GM18861 (cell line): ENCODE data around the gene ARSK.

Experiments
- ATAC-seq: cut with Tn5 transposase; IDR thresholded peaks from one replicate; pipeline ENCODE4 v1.9.1; 2021; ENCODE audit not compliant: unreplicated experiment

ARSK gene

GRCh38 chr5:95563367-95563766, 8.5 kb downstream of the ARSK start:
- no peak for ATAC-seq

GRCh38 chr5:95564450-95564849, 9.5 kb downstream of the ARSK start:
- no peak for ATAC-seq

GRCh38 chr5:95565280-95565920, 10.5 kb downstream of the ARSK start:
- ATAC-seq: no peak

- no peak for ATAC-seq
These were observed 17.1 kb downstream of the ARSK start for GRCh38 chr5:95572016-95572415.

GRCh38 chr5:95581576-95581975, 26.7 kb downstream of the ARSK start:
- ATAC-seq: no peak

- ATAC-seq: no peak
These were observed 29.1 kb downstream of the ARSK start for GRCh38 chr5:95583992-95584391.

GRCh38 chr5:95590880-95591279, 36.0 kb downstream of the ARSK start:
- no peak for ATAC-seq

GRCh38 chr5:95591490-95591901, 36.6 kb downstream of the ARSK start:
- peak; percentile 91 for ATAC-seq

- no peak for ATAC-seq
These were observed 40.5 kb downstream of the ARSK start for GRCh38 chr5:95595289-95595931.

GRCh38 chr5:95599252-95599651, 44.4 kb downstream of the ARSK start:
- ATAC-seq: no peak

- no peak for ATAC-seq
These were observed 45.7 kb downstream of the ARSK start for GRCh38 chr5:95600557-95600956.

GRCh38 chr5:95605786-95606185, 50.9 kb downstream of the ARSK start:
- ATAC-seq: no peak

- ATAC-seq: no peak
These were observed 51.5 kb downstream of the ARSK start for GRCh38 chr5:95606419-95606818.

- ATAC-seq: no peak
These were observed 54.8 kb downstream of the ARSK start for GRCh38 chr5:95609711-95610110.

- no peak for ATAC-seq
These were observed 55.6 kb downstream of the ARSK start for GRCh38 chr5:95610546-95610945.

- ATAC-seq: no peak
These were observed 56.5 kb downstream of the ARSK start for GRCh38 chr5:95611396-95611795.

GRCh38 chr5:95613514-95613913, 58.6 kb downstream of the ARSK start:
- no peak for ATAC-seq

GRCh38 chr5:95615164-95615467, 60.2 kb downstream of the ARSK start:
- no peak for ATAC-seq

GRCh38 chr5:95617057-95617456, 62.2 kb downstream of the ARSK start:
- ATAC-seq: no peak

GRCh38 chr5:95619096-95619495, 64.2 kb downstream of the ARSK start:
- ATAC-seq: no peak

GRCh38 chr5:95619514-95620029, 64.7 kb downstream of the ARSK start:
- ATAC-seq: no peak

GRCh38 chr5:95620030-95620869, 65.3 kb downstream of the ARSK start, which contains the start of gene GPR150:
Gene GPR150 (plus strand): TSS chr5:95620087. CDS start chr5:95620276, 189 bp downstream.
- peak; percentile 59 for ATAC-seq
